Endodermal cell (in vitro differentiated cells): ENCODE results near the gene BCKDHB. TPM values are rescaled to one million over a fixed set of nuclear protein-coding genes. Genes with fewer than 3 reads are reported as not detected.
A peak's percentile ranks its signal among the peaks of the same experiment; 100 is the strongest.

ENCODE experiments used
- DNase-seq: peaks from one replicate; pipeline ENCODE4 v3.0.0-alpha.2; 2017
- H3K27ac ChIP-seq: 2 replicates; pipeline ENCODE4 v1.5.1; 2013; ENCODE audit warnings: mild to moderate bottlenecking, low read depth, low read length, moderate library complexity
- H3K27me3 ChIP-seq: 2 replicates; pipeline ENCODE4 v1.6.1; 2013; ENCODE audit warnings: mild to moderate bottlenecking, low read length, moderate library complexity; ENCODE audit not compliant: insufficient read depth, control insufficient read depth, poor library complexity, severe bottlenecking
- H3K36me3 ChIP-seq: 2 replicates; pipeline ENCODE4 v1.7.0; 2013; ENCODE audit warnings: mild to moderate bottlenecking, low read length, moderate library complexity; ENCODE audit not compliant: control insufficient read depth, insufficient read depth
- H3K4me1 ChIP-seq: one replicate; pipeline ENCODE4 v1.7.0; 2013; ENCODE audit warnings: low read length; ENCODE audit not compliant: control insufficient read depth, insufficient read depth
- H3K4me3 ChIP-seq: 2 replicates; pipeline ENCODE4 v1.5.1; 2013; ENCODE audit warnings: mild to moderate bottlenecking, low read length, moderate library complexity
- H3K9ac ChIP-seq: 2 replicates; pipeline ENCODE4 v1.6.1; 2013; ENCODE audit warnings: mild to moderate bottlenecking, low read length, moderate library complexity; ENCODE audit not compliant: poor library complexity, severe bottlenecking; ENCODE audit errors: extremely low read depth
- H3K9me3 ChIP-seq: 2 replicates; pipeline ENCODE4 v1.6.1; 2013; ENCODE audit warnings: mild to moderate bottlenecking, low read length, moderate library complexity; ENCODE audit not compliant: control insufficient read depth
- H3K27ac Mint-ChIP-seq: 2 replicates; pipeline ENCODE4 v1.8.0; 2020; ENCODE audit warnings: mixed read lengths
- H3K27me3 Mint-ChIP-seq: 2 replicates; pipeline ENCODE4 v1.8.0; 2021; ENCODE audit warnings: mild to moderate bottlenecking, mixed read lengths; ENCODE audit not compliant: insufficient read depth
- H3K36me3 Mint-ChIP-seq: 2 replicates; pipeline ENCODE4 v1.8.0; 2020; ENCODE audit warnings: low read depth, mixed read lengths
- H3K4me1 Mint-ChIP-seq: 2 replicates; pipeline ENCODE4 v1.8.0; 2020; ENCODE audit warnings: mixed read lengths
- H3K4me3 Mint-ChIP-seq: 2 replicates; pipeline ENCODE4 v1.8.0; 2020; ENCODE audit warnings: mild to moderate bottlenecking, moderate library complexity, mixed read lengths
- H3K9me3 Mint-ChIP-seq: 2 replicates; pipeline ENCODE4 v1.8.0; 2020; ENCODE audit warnings: mild to moderate bottlenecking, mixed read lengths
- CTCF ChIP-seq: fragments of 200-600 bp; sonication (generic); conservative IDR thresholded peaks from 2 replicates; pipeline ENCODE4 v1.5.0; 2021; ENCODE audit warnings: antibody characterized with exemption, mild to moderate bottlenecking
- WGBS, 2 experiments: methylation state at CpG; one replicate each; pipeline versions ENCODE4 v1.1.5 to v1.1.7; 2013; ENCODE audit warnings: missing lambda C conversion rate in 2 of 2, mixed read lengths in 1 of 2; ENCODE audit not compliant: insufficient coverage in 1 of 2, insufficient read length in 1 of 2; 5-methylcytosine and 5-hydroxymethylcytosine counted together
- total RNA-seq, 2 donors: library from RNA; stranded (reverse); fragmentation: NEBNext Ultra II Directional in 1 of 2; extraction: Animal tissue kit (Norgen Biotek cat#: 25700) in 1 of 2; gene quantifications; 2 replicates in 1 of 2; 3 replicates in 1 of 2; pipeline ENCODE4 v1.2.1, GENCODE V29; 2021

The BCKDHB gene
- total RNA-seq, 2 donors from 2014 or later = 35.1 to 36.4 TPM

GRCh38 chr6:80163754-80164187 lies 57.3 kb downstream of the BCKDHB start:
- Histone ChIP-seq H3K27me3 (no peaks in the 10 kb centered on the region), H3K4me3 (no peak overlapping the region), H3K4me1 (peaks cover 19% of the 10 kb centered on the region), H3K9ac (no peak overlapping the region), H3K36me3 (peaks cover 10% of the 10 kb centered on the region), H3K27ac (no peak overlapping the region), H3K9me3 (peaks cover 5% of the 10 kb centered on the region)
- 32 to 48% methylated on average over 3 of the region's 3 CpGs for WGBS, 2 experiments
- Mint-ChIP-seq H3K4me1 (peaks cover 14% of the 10 kb centered on the region), H3K27ac (no peak overlapping the region), H3K36me3 (peaks cover 5% of the 10 kb centered on the region), H3K4me3 (no peak overlapping the region), H3K9me3 (no peaks in the 10 kb centered on the region), H3K27me3 (no peaks in the 10 kb centered on the region)
- TF ChIP-seq CTCF = no peak
- peak; percentile 57 for DNase-seq

DNA sequence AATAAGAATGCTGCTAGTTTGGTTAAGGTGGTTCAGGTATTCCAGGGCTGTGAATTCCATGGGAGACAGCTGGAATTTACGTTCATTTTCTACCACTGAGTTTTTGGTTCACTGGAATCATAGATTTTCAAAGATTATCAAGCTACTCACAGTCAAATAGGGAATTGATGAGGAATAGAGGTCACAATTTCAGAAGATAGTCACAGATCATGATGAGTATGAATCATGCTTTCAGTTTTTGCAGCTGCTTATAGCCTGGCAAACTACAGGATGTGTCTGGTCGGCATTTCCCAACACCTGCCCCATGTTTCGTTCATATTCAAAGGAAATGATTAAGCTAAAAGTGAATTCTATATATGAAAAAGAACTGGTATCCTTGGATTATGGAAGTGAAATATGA lies 58.7 kb downstream of the BCKDHB start:
- no peak overlapping the region for H3K4me3 ChIP-seq
- H3K9me3 ChIP-seq = peaks cover 5% of the 10 kb centered on the region
- Mint-ChIP-seq H3K4me1 (peaks cover 10% of the 10 kb centered on the region), H3K4me3 (no peak overlapping the region), H3K9me3 (no peaks in the 10 kb centered on the region), H3K27me3 (no peaks in the 10 kb centered on the region), H3K36me3 (peaks cover 11% of the 10 kb centered on the region), H3K27ac (peak overlapping the region; percentile 44)
- peaks cover 19% of the 10 kb centered on the region for H3K4me1 ChIP-seq
- no peak for DNase-seq
- 89 to 100% methylated on average over 2 to 3 of the region's 3 CpGs for WGBS, 2 experiments
- H3K9ac ChIP-seq = no peak overlapping the region
- no peak for TF ChIP-seq CTCF
- peaks cover 15% of the 10 kb centered on the region for H3K36me3 ChIP-seq
- H3K27ac ChIP-seq = no peak overlapping the region
- H3K27me3 ChIP-seq = no peaks in the 10 kb centered on the region

GRCh38 chr6:80165819-80166218 lies 59.3 kb downstream of the BCKDHB start:
- H3K4me1 Mint-ChIP-seq = peaks cover 7% of the 10 kb centered on the region
- peaks cover 5% of the 10 kb centered on the region for H3K9me3 ChIP-seq
- no peaks in the 10 kb centered on the region for H3K9me3 Mint-ChIP-seq
- no peaks in the 10 kb centered on the region for H3K27me3 Mint-ChIP-seq
- H3K36me3 Mint-ChIP-seq = peaks cover 13% of the 10 kb centered on the region
- H3K27me3 ChIP-seq = no peaks in the 10 kb centered on the region
- no peak for DNase-seq
- no peak overlapping the region for H3K4me3 ChIP-seq
- WGBS, 2 experiments = 90 to 95% methylated on average over 1 of the region's 1 CpG
- H3K4me1 ChIP-seq = peaks cover 19% of the 10 kb centered on the region
- H3K27ac Mint-ChIP-seq = no peak overlapping the region
- H3K9ac ChIP-seq = no peak overlapping the region
- no peak overlapping the region for H3K4me3 Mint-ChIP-seq
- H3K36me3 ChIP-seq = peaks cover 21% of the 10 kb centered on the region
- no peak overlapping the region for H3K27ac ChIP-seq
- no peak for TF ChIP-seq CTCF
